Ishikawa (cell line): ENCODE results near the gene CDKN2B-AS1.

Experiments used
- CEBPB ChIP-seq: IDR thresholded peaks from 2 replicates; pipeline ENCODE4 v1.6.1; 2012
- CREB1 ChIP-seq: IDR thresholded peaks from 2 replicates; pipeline ENCODE4 v1.6.1; 2012; ENCODE audit warnings: low read depth
- EGR1 ChIP-seq: IDR thresholded peaks from 2 replicates; pipeline ENCODE4 v1.6.1; 2012
- EP300 ChIP-seq: IDR thresholded peaks from 2 replicates; pipeline ENCODE4 v1.6.1; 2012; ENCODE audit warnings: borderline replicate concordance
- MAX ChIP-seq: IDR thresholded peaks from 2 replicates; pipeline ENCODE4 v1.6.1; 2012
- RAD21 ChIP-seq: IDR thresholded peaks from 2 replicates; pipeline ENCODE4 v1.6.1; 2012; ENCODE audit warnings: low read depth
- REST ChIP-seq: IDR thresholded peaks from 2 replicates; pipeline ENCODE4 v1.6.1; 2012; ENCODE audit warnings: low read depth, mild to moderate bottlenecking
- TAF1 ChIP-seq: IDR thresholded peaks from 2 replicates; pipeline ENCODE4 v1.6.1; 2012; ENCODE audit warnings: low read depth, mild to moderate bottlenecking
- YY1 ChIP-seq: IDR thresholded peaks from 2 replicates; pipeline ENCODE4 v1.6.1; 2012; ENCODE audit warnings: low read depth
- ZBTB7A ChIP-seq: IDR thresholded peaks from 2 replicates; pipeline ENCODE4 v1.6.1; 2012; ENCODE audit warnings: low read depth

- no peak for TF ChIP-seq MAX
- TF ChIP-seq CEBPB: no peak
- no peak for TF ChIP-seq EP300
- TF ChIP-seq REST: no peak
- TF ChIP-seq ZBTB7A: no peak
- TF ChIP-seq CREB1: no peak
- TF ChIP-seq EGR1: no peak
- TF ChIP-seq YY1: no peak
- no peak for TF ChIP-seq RAD21
- no peak for TF ChIP-seq TAF1
Measured at GRCh38 chr9:22022396-22022795, 27.8 kb downstream of the CDKN2B-AS1 start.
